ENCODE results near the gene PLPPR5. TPM values are rescaled to one million over a fixed set of nuclear protein-coding genes. Genes with fewer than 3 reads are reported as not detected.
"Not testable (repeated sequence)": the region's sequence is repeated elsewhere in the genome, so short reads cannot be mapped to it uniquely, and the experiment has no call there.

The PLPPR5 gene
- total RNA-seq, 4 donors from 2014 or later = not detected

- 81% methylated on average over 4 of the region's 4 CpGs for WGBS
Measured at GRCh38 chr1:98881901-98882300, 122.8 kb downstream of the PLPPR5 start.

GRCh38 chr1:98881234-98881633 lies 123.4 kb downstream of the PLPPR5 start:
- not testable (repeated sequence) for H3K27ac ChIP-seq; H3K4me1 ChIP-seq; H3K27me3 ChIP-seq; H3K9me3 ChIP-seq; H3K36me3 ChIP-seq; DNase-seq (ENCODE audit: low spot score in 2 of 2); H3K4me3 ChIP-seq
- WGBS = 100% methylated on average over 6 of the region's 11 CpGs

More at GRCh38 chr1:98881901-98882300, 122.8 kb downstream of the PLPPR5 start:
- Histone ChIP-seq H3K27ac (no peak overlapping the region), H3K4me3 (no peak overlapping the region), H3K27me3 (no peaks in the 10 kb centered on the region), H3K9me3 (no peaks in the 10 kb centered on the region), H3K36me3 (no peaks in the 10 kb centered on the region), H3K4me1 (no peaks in the 10 kb centered on the region)
- TF ChIP-seq CTCF (IDR thresholded peaks at IDR 0.05) (no peak), POLR2AphosphoS5 (IDR thresholded peaks at IDR 0.05) (no peak), POLR2A (IDR thresholded peaks at IDR 0.05) (no peak), EP300 (IDR thresholded peaks at IDR 0.05) (no peak)
- no peak for DNase-seq (ENCODE audit: low spot score in 2 of 2)

GRCh38 chr1:98874828-98875227 lies 129.8 kb downstream of the PLPPR5 start:
- WGBS = 90% methylated on average over 2 of the region's 2 CpGs
- H3K36me3 ChIP-seq = no peaks in the 10 kb centered on the region
- DNase-seq (ENCODE audit: low spot score in 2 of 2) = no peak
- H3K27ac ChIP-seq = no peak overlapping the region
- H3K4me1 ChIP-seq = no peaks in the 10 kb centered on the region
- H3K4me3 ChIP-seq = no peak overlapping the region
- TF ChIP-seq POLR2A (IDR thresholded peaks at IDR 0.05) (no peak), POLR2AphosphoS5 (IDR thresholded peaks at IDR 0.05) (no peak), CTCF (IDR thresholded peaks at IDR 0.05) (no peak), EP300 (IDR thresholded peaks at IDR 0.05) (no peak)
- no peaks in the 10 kb centered on the region for H3K27me3 ChIP-seq
- H3K9me3 ChIP-seq = no peaks in the 10 kb centered on the region

GRCh38 chr1:98870959-98871903 lies 133.4 kb downstream of the PLPPR5 start:
- 73% methylated on average over 9 of the region's 9 CpGs for WGBS
- DNase-seq (ENCODE audit: low spot score in 2 of 2) = no peak
- Histone ChIP-seq H3K27me3 (no peaks in the 10 kb centered on the region), H3K9me3 (no peaks in the 10 kb centered on the region), H3K4me3 (no peak overlapping the region), H3K4me1 (no peaks in the 10 kb centered on the region), H3K36me3 (no peaks in the 10 kb centered on the region), H3K27ac (no peak overlapping the region)
- TF ChIP-seq EP300 (IDR thresholded peaks at IDR 0.05) (no peak), CTCF (IDR thresholded peaks at IDR 0.05) (no peak), POLR2AphosphoS5 (IDR thresholded peaks at IDR 0.05) (no peak), POLR2A (IDR thresholded peaks at IDR 0.05) (no peak)

GRCh38 chr1:98865796-98866195 lies 138.9 kb downstream of the PLPPR5 start:
- 87% methylated on average over 1 of the region's 1 CpG for WGBS
- no peak for DNase-seq (ENCODE audit: low spot score in 2 of 2)
- no peaks in the 10 kb centered on the region for H3K27me3 ChIP-seq
- no peak overlapping the region for H3K27ac ChIP-seq
- no peak overlapping the region for H3K4me3 ChIP-seq
- H3K36me3 ChIP-seq = no peaks in the 10 kb centered on the region
- H3K4me1 ChIP-seq = no peaks in the 10 kb centered on the region
- TF ChIP-seq CTCF (IDR thresholded peaks at IDR 0.05) = no peak
- no peak for TF ChIP-seq POLR2AphosphoS5 (IDR thresholded peaks at IDR 0.05)
- no peak for TF ChIP-seq POLR2A (IDR thresholded peaks at IDR 0.05)
- no peak for TF ChIP-seq EP300 (IDR thresholded peaks at IDR 0.05)
- no peaks in the 10 kb centered on the region for H3K9me3 ChIP-seq

All from suprapubic skin (tissue), 4 donors.